T47D (cell line): ENCODE data around the gene SLC12A9.

ENCODE experiments used
- DNase-seq, 2 experiments: peaks; one replicate each; pipeline versions ENCODE4 v3.0.0 to v3.0.0-alpha.2; 2011 to 2012; ENCODE audit warnings: low read depth in 1 of 2, low spot score in 1 of 2
- JUND ChIP-seq: IDR thresholded peaks from 2 replicates; pipeline ENCODE4 v1.6.1; 2012; ENCODE audit warnings: low read depth
- in situ Hi-C: cut with HindIII; loops from 2 replicates; pipeline ENCODE4 v1.10.0; 2016; ENCODE audit warnings: low sequenced_read_pairs, low pct_unique_long_range_greater_than_20kb

SLC12A9 gene

DNA sequence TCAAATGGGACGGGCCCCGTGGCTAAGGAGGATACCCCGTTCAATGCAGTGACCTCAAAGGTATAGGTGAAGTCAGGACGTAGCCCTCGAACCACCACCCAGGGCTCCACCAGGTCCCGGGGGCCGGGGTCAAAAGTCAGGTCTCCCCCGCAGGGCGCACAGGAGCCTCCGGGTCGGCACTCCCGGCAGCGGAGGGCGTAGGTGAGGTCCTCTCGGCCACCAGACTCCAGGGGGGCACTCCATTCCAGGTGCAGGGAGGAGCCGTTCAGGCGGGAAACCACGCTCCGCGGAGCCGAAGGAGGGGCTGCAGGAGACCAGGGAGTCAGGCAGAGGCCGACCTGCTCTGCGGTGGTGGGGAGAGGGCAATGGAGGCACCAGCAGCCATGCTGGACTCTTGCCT lies 32.9 kb upstream of the SLC12A9 start:
- in situ Hi-C loops, result no loop called here
- no peak for TF ChIP-seq JUND
- DNase-seq, result no peak

GRCh38 chr7:100822236-100823139 lies 30.0 kb upstream of the SLC12A9 start:
- DNase-seq, result no peak
- in situ Hi-C loops, result no loop called here
- no peak for TF ChIP-seq JUND

DNA sequence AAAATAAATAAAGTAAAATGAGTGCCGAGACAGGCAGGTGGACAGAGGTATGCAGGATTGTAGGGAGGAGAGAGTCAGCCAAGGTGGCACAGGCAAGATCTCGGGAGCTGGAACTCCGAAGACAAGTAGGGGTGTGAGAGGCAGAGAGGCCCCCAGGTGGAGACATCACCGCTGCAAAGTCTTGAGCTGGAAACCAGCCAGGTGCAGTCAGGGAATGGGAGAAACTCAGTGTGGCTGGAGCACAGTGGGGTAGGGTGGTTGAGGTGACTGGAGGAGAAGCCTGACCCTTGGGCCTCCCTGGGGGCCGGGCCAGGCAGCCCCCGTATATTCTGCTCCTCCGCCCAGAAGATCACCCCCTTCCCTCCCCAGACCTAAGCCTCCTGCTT lies 29.4 kb upstream of the SLC12A9 start:
- no peak for DNase-seq
- in situ Hi-C loops, result no loop called here
- no peak for TF ChIP-seq JUND

GRCh38 chr7:100823534-100823933 lies 29.0 kb upstream of the SLC12A9 start:
- TF ChIP-seq JUND, result no peak
- DNase-seq, result no peak
- in situ Hi-C loops, result no loop called here

GRCh38 chr7:100824499-100825214 lies 27.9 kb upstream of the SLC12A9 start:
- no peak for TF ChIP-seq JUND
- DNase-seq, result no peak
- in situ Hi-C loops, result no loop called here

GRCh38 chr7:100825215-100825671 lies 27.3 kb upstream of the SLC12A9 start:
- in situ Hi-C loops, result no loop called here
- no peak for TF ChIP-seq JUND
- no peak for DNase-seq

GRCh38 chr7:100825751-100826513 lies 26.6 kb upstream of the SLC12A9 start:
- TF ChIP-seq JUND, result no peak
- DNase-seq, result peak in 1 of 2 experiments; percentile 48
- in situ Hi-C loops, result no loop called here

DNA sequence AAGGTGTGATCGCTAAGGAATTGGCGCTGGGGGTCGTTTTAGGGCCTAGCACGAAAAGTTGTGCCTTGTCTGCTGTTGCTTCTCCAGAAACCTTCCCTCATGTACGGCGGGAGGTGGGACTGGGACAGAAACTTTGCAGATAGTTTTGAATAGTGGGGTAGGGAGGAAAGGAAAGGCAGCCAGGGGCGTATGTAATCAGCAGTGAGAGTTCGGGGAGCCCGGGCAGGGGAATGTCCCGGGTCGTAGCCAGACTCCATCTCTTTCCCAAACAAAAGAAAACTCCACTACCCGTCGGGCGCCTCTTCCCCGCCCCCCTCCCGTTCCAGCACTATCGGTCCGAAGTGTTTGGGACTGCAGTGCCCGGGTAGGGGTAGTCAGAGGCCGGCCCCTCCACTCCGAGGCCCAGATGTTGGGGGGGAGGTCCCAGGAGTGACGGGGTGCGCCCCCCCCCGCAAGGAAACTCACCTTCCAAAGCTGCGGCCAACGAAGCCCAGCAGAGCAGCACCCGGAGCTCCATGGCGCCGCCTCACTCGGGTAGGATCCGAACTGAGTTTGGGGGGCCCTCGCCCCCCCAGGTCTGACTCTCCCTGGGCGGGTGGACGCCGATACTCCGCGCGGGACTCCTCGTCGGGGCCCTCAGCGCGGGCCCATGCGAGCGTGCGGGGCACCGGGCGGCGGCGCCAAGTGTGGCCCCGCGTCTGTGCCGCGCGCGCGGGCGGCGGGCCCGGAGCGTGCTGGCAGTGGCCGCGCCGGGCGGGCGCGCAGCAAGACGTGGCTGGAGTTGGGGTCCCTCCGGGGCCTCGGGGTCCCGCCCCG lies 25.8 kb upstream of the SLC12A9 start:
- in situ Hi-C loops, result no loop called here
- TF ChIP-seq JUND, result no peak
- DNase-seq, result no peak

- no peak for TF ChIP-seq JUND
- DNase-seq, result peak; percentile 70 to 90
- in situ Hi-C loops, result no loop called here
Measured at GRCh38 chr7:100827330-100828226, 24.9 kb upstream of the SLC12A9 start, which contains the start of gene EPHB4. Gene EPHB4 (minus strand): TSS chr7:100827523. CDS start chr7:100827030, 493 bp downstream.

GRCh38 chr7:100829150-100829716 lies 23.3 kb upstream of the SLC12A9 start:
- no peak for DNase-seq
- no peak for TF ChIP-seq JUND
- in situ Hi-C loops, result no loop called here

DNA sequence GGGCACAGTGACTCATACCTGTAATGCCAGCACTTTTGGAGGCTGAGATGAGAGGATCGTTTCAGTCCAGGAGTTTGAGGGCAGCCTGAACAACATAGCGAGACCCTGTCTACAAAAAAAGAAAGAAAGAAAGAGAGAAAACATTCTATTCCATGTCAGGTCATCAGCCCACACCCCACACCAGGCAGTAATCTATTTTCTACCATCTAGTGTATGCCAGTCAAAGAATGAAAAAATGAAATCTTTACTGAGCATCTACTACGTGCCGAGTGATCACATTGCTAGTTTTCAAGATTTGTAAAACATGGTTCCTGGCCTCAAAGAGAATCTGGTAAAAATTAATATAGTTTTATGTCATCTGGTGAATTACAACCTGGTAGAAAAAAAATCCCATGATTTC lies 22.1 kb upstream of the SLC12A9 start:
- in situ Hi-C loops, result no loop called here
- TF ChIP-seq JUND, result no peak
- no peak for DNase-seq
